HG03469 (cell line): ENCODE data around the gene FBXL17.

Experiments used
- ATAC-seq: cut with Tn5 transposase; IDR thresholded peaks from one replicate; pipeline ENCODE4 v1.9.1; 2021; ENCODE audit warnings: mild to moderate bottlenecking, moderate library complexity, moderate number of reproducible peaks; ENCODE audit not compliant: unreplicated experiment

The FBXL17 gene

DNA sequence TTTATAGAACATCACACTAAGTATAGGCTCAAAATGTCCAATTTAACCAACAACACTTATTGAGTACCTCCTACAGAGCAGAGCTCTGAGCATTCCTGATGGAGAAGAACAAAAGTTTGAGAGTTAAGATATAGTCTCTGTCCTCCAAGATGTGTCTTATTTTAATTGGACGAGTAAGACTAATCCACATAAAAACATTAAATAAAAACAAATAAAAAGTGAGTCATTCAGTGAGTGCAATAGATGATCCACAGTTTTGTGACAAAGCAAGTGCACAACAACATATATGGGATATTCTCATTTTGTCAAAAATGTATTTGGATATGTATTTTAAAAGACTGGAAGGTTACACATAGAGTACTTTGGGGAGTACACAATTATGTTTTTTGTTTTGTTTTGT lies 277.4 kb downstream of the FBXL17 start:
- ATAC-seq: no peak

DNA sequence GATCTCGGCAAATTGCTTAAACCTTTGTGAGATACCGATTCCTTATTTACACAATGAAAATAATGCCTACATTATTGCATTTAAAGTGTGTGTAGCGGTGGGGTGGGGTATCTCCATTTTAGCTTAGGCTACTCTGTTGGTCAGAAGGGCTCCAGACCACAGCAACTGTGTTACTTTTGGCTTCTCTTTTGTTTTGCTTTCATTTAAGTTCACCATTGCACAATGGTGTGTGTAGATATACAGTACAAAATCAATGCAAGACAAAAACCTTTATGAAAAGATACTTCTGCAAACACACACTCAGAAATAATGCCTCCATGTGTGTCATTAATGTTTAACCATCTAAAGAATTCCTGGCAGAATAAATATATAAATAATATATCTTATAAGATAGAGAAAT lies 279.4 kb downstream of the FBXL17 start:
- ATAC-seq: no peak

DNA sequence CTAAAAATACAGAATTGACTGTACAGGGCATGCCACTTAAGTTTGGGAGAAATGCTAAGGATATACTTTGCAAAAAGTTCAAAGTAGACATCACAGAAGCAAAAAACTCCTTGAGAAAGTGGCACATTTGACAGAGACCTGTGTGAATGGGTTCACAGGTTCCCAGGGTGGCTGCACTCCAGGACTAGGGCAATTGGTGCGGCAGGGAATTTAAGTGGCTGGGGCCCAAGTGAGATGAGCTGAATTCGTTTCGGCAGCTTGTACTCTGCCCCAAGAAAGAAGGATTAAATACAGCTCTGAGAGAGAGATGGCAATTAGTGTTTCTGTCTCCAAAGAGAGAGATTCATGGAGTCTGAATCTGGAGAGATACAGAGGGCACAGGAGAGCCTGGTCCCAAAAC lies 280.1 kb downstream of the FBXL17 start:
- no peak for ATAC-seq

DNA sequence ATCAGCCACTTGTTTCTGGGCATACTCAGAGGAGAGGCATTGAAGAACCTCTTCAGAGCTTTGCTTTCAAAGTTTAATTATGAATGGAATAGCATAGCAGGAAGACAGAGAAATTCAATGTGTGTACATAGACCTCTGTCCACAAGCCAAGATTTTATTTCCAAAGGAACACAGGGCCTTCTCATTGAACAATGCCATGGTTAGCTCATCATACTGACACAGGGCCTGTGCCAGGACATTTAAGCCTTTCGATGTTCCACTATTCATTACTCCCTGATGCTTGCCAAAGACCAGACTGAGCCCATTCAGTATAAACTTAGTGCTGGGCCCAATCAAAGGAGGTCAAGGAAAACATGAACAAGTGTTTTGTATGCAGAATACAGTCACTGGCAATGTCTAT lies 280.8 kb downstream of the FBXL17 start:
- ATAC-seq: no peak

DNA sequence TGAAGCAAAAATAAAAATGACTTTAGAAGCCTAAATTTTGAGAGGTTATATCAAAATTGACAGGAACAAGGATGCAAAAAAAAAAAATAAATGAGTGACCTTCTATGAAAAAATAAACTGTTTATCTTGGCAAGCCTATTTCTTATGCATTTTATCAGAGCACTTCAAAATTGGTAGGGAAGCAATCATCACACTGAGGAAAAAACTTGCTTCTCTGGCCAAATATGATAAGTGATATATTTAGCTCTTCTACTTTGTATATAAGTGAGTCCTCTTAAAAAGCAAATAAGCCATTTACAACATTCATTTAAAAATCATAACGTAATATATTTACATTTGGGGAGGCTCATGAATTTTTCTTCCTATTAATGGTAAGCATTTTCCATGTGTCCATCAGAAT lies 287.1 kb downstream of the FBXL17 start:
- no peak for ATAC-seq

DNA sequence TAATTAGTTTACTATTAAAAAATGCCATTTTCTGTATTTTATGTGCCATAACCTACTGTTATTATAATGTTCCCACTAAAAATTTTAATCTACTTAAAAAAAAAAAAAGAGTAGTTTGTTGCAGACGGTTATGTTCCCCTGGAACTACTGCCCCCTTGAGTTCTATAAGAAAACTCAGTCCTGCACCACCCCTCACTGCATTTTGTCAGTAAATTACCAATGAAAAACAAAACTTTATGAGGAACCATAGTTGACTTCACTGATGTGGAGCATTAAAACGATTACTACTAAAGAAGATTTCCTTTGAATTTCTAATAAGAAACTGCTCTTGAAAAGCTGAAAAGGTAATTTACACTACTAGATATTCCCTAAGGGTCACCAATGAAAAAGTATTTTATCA lies 288.7 kb downstream of the FBXL17 start:
- no peak for ATAC-seq

DNA sequence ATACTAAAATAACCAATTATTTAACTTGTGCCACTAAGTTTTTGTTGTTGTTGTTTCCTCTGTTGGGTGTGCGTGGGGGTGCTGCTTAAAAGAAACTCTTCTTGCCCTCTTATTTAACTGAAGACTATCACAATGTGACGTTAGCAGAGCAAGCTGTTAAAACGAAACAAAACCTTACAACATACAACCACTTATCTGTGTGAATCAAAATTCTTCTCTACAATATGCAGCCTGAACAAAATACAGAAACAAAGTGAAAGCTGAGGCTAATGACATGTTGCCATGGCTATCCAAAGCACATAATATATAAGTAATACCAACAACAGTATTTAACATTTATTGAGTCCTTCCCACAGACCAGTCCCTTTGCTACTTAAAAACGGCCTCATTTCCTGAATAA lies 291.0 kb downstream of the FBXL17 start:
- no peak for ATAC-seq

DNA sequence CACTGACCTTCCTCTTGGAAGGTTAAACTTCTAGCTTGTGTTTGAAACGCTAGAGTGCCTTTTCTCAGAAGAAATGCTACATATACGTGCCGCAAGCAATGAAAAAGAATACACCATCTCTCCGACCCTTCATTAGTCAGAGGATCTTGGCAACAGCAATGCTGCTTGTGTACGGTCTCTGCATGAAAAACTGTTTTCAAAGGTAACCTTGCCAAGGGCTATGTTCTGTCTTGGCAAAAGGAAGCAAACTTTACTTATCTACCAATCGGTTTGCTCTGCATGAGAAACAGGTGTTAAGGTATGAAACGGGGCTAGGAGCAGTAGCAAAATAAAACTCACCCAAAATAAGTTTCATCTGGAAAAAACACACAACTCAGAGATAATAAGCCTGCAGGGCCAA lies 297.8 kb downstream of the FBXL17 start:
- ATAC-seq: no peak

DNA sequence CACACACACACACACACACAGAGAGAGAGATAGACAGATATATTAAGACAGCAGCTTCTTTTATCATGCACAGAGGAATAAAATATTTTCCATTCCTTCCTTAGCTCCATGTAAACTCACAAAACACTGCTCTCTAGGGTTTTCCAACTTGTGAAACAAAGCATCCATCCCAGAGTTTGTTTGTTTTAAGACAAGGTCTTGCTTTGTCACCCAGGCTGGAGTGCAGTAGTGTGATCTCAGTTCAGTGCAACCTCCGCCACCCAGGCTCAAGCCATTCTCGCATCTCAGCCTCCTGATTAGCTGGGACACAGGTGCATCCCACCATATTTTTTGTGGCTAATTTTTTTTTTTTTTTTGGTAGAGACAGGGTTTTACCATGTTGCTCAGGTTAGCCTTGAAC lies 298.7 kb downstream of the FBXL17 start:
- ATAC-seq: no peak

DNA sequence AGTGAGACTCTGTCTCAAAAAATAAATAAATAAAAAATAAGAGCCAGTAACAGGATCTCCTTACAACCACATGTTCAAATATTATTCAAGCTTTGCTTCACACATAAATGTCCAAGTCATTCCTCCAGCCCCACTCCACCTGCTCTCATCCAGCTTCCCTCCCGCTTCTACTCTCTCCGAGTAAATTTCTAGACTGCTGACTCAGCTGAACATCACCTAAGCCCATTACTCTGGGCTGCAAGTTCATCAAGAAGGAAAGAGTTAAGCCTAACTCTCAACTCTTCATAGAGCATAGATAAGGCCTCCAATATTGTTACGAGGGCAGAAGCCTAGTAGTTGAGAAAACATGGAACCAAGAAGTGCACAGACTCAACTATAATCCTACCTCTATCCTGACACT lies 300.2 kb downstream of the FBXL17 start:
- ATAC-seq: no peak

DNA sequence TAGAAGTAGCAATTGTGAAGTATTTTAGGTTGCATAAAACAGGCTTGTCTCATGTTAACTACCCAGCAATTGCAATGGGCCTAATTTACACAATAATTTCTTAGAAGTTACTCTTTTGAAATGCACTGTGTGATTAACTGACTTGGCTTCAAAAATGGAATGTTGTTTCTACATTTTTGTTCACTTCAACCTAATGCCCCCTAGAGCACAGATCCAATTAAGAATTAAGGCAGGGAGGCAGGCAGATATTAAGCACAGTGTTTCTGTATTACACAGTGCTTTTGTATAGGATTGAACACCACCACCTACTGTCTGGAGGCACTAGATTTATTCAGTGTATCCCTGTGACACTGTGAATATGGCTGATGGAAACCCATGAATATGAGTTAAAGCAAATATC lies 302.1 kb downstream of the FBXL17 start:
- ATAC-seq: no peak

DNA sequence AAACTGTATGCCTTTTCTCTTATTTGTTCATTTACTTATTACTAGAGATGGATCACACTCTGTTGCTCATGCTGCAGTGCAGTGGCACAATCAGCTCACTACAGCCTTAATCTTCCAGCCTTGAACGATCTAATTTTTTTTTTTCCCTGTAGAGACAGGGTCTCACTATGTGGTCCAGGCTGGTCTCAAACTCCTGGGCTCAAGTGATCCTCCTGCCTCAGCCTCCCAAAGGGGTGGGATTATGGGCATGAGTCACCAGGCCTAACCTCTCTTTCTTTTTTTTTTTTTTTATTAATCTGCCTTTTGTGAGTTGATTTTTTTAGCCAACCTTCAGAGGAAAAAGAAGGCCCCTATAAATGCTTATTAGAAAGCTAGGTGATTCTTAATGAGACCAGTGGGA lies 303.0 kb downstream of the FBXL17 start:
- ATAC-seq: no peak

DNA sequence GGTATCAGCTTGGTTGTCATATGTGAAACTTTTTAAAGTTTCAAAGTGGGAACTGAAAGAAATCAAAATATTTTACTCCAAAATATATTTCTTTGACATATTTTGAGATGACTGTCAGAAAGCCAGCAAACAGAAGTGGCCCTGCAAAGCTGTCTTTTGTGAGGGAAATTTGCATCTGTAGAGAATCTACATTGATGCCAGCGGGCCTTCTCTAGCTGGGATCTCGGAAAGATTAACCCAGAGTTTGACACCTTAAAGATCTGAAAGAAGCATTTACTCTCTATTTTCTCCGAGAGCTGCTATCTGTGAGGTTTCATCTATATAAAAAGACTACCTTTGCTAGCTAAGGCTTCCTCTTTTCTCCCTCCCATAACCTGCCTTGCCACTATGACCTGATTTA lies 303.6 kb downstream of the FBXL17 start:
- ATAC-seq: no peak

DNA sequence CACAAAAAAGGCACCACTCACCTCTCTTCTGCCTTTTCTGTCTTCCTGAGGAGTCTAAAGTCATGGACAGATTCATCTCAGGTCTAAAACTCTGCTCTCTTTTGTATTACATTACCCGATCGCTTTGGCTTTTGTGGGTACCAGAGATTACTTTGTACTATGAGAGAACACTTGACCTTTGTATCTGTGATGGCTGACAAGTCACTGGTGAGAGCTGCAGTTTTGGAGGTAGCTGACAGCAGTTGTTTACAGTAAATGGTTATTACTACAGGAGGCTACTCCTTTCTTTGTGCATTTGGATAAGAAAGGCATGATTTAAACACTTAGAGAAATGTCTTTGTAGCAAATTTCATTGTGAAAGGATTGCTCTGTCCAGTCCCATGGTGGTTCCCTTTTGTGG lies 307.3 kb downstream of the FBXL17 start:
- ATAC-seq: no peak

DNA sequence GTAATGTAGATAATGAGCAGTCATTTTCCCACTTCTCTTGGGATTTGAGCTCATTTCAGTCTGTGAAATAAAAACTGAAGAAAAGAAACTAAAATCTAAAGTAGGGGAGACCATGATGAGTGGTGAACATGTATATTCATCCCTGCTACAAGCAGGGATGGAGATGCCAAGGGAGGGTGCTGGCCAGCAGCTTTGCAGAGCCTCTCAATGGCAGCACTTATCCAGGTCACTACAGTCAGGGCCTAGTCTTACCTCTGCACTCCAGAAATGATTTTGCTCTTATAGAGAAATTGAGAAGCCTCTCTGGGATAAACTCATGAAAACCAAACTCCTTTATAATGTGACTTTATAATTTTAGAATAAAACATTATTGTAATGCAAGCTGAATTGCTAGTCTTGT lies 317.6 kb downstream of the FBXL17 start:
- no peak for ATAC-seq

DNA sequence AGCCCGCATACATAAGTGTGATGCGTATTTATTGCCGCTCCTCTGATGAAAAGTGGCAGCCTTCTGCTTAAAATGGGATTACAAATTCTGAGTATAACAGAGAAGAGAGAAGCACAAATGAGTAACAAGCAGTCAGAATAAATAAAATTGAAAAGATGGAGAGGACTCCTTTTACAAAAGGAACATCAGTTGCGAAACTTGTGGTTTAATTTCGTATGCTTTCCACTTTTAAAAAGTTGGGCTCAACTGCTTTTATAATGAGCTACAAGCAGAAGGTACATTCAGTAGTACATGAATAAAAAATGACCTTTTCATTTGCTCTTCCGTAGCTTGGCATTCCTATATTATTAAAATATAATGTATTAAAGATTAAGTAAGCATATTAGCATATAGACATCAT lies 320.0 kb downstream of the FBXL17 start:
- ATAC-seq: no peak

DNA sequence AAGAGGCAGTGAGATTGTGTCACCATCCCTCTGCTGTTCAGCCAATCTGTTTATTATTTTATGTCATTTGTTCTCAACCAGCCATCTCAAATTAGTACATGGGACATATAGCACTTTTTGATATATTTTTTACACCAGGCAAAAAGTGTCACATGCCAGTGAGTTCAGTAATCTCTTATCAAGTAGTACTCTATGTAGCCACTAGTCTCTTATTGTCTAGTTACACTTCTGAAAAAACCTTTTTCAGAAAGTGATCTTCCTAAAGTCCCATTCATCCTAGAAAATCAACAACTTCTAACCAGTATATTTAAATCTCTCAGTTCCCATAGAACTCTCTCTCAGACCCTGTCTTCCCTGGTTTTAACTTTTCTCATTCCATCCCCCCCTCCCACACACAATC lies 321.6 kb downstream of the FBXL17 start:
- ATAC-seq: no peak

DNA sequence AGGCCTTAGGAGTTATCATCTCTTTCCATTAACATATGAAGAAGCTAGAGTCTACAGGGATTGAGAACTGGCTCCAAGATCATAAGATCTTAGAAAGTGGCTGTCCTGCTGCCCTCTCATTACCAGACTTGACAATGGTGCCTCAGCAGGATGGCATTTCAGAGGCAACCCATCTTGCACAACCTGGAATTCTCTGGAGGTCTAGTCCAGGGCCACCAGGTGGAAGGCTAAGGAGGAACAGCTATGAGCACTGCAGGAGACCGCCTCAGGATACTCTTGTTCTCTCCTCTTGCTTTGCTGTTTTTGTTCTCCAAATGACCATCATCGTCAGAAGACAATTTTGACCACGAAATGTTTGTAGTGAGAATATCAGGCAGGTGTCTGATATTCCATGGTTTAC lies 322.6 kb downstream of the FBXL17 start:
- no peak for ATAC-seq

DNA sequence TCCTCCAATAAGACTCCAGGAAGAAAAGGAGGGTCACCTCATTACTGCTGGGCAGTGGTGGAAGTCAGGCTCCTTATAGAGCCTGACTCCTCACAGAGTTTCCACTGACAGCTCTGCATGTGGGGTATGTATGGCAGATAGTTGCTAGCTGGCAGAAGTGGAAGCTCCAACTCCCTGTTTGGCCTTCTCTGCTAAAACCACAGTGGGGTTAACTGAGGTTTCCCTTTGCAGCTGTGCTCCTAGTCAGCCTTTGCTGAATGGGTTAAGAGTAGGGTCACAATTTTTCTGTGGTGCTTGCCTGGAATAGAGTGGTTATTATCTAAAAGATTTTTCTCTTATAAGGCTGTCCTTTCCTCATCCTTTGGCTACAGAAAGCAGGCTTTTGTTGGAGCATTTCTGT lies 327.5 kb downstream of the FBXL17 start:
- ATAC-seq: no peak

DNA sequence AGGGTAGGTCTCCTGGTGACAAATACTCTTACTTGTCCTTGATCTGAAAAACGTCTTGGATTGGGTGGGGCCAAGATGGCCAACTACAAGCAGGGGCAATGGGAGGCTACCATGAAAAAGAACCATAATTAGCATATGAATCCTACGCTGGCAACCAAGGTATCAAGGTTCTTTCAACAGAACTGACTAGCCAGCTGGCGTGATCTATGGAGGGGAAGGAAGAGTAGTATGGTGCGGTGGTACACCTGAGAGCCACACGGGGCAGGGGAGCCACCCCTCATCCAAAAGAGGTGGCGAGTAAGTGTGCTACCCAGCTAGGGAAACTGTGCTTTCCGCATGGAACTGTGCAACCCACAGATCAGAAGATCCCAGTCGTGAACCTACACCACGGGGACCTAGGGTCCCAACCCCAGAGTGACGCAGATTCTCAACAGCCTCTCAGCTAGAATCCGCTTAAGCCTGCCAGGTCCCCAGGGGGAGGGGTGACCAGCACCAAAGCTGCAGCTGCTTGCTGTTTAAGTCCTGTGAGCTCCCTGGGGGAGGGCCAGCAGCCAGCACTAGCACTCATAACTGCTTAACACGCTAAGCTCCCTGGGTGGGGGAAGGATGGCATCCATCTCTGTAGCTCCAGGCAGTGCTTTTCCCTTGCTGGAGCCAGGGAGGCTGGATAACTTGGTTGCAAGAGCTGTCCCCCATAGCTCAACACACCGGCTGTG lies 334.8 kb downstream of the FBXL17 start:
- ATAC-seq: no peak

DNA sequence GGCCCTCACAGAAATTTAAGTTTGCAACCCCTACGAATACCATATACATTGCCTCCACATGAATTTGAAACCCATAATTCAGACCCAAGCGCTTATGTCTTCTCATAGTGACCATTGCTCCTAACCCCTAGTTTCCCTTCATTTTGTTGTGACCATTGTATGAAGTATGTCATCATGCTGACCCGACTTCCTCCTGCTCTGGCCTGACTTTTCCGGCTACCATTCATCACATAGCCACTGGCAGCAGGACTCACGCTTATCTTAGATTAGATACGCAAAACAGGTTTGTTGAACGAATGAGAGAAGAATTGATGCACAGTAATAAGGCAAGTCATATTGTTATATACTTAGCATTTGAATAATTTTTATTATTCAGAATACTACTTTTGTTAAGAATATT lies 345.4 kb downstream of the FBXL17 start:
- ATAC-seq: no peak

DNA sequence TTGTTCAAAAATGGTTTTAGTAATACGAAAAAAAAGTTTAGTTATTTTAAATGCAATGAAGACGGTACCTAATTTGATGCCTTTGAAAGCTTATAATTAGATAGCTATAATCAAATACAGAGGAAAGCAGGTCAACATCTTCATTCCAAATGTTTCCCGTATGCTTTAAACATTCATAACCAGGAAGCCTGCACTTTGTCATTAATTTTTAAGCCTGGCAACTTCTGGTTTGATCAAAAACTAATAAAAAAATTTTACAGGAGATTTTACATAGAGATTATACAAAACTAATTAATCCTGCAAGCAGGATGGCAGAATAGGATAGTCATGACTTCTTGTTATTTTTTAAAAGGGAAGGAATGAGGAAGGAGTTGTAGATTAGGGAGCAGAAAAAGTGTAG lies 353.0 kb downstream of the FBXL17 start:
- no peak for ATAC-seq

DNA sequence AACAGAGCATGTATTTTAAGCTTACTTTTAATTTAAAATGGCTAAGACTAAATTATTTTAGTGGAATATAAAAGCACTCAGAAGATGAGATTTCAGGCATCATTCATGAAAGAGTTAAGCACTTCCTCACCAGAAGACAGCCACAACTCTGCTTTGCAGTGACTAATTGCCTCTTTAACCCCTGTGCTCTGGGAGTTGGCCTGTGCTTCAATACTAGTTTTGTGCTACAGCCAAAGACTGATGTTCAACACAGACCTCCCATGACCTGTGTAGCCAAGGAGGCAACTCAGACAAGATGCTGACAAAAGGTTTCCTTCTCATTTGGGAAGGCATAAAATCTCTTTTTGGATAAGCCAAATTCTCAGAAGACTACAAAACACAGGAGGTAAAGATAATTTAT lies 353.5 kb downstream of the FBXL17 start:
- no peak for ATAC-seq
